Testis (tissue), 2 donors: ENCODE measurements around the gene CLUH.

Source experiments
- CTCF ChIP-seq, 3 experiments: fragments of 450-650 bp in 2 of 3; fragments of 200-600 bp in 1 of 3; sonication (generic) in 1 of 3; IDR thresholded peaks; one replicate each; pipeline ENCODE4 v1.5.1; 2016 to 2019; ENCODE audit warnings: antibody characterized with exemption in 3 of 3, mild to moderate bottlenecking in 2 of 3, moderate library complexity in 1 of 3
- POLR2A ChIP-seq: fragments of 450-650 bp; IDR thresholded peaks from one replicate; pipeline ENCODE4 v1.6.1; 2017; ENCODE audit warnings: antibody characterized with exemption, mild to moderate bottlenecking, moderate library complexity

GRCh38 chr17:2690165-2691068, 21.1 kb downstream of the CLUH start:
- no peak for TF ChIP-seq CTCF (IDR thresholded peaks at IDR 0.05)
- TF ChIP-seq POLR2A: no peak
